ENCODE data around the gene NPHP1.
A peak's percentile ranks its signal among the peaks of the same experiment; 100 is the strongest.
"Not testable (repeated sequence)": the region's sequence is repeated elsewhere in the genome, so short reads cannot be mapped to it uniquely, and the experiment has no call there.

The NPHP1 gene

DNA sequence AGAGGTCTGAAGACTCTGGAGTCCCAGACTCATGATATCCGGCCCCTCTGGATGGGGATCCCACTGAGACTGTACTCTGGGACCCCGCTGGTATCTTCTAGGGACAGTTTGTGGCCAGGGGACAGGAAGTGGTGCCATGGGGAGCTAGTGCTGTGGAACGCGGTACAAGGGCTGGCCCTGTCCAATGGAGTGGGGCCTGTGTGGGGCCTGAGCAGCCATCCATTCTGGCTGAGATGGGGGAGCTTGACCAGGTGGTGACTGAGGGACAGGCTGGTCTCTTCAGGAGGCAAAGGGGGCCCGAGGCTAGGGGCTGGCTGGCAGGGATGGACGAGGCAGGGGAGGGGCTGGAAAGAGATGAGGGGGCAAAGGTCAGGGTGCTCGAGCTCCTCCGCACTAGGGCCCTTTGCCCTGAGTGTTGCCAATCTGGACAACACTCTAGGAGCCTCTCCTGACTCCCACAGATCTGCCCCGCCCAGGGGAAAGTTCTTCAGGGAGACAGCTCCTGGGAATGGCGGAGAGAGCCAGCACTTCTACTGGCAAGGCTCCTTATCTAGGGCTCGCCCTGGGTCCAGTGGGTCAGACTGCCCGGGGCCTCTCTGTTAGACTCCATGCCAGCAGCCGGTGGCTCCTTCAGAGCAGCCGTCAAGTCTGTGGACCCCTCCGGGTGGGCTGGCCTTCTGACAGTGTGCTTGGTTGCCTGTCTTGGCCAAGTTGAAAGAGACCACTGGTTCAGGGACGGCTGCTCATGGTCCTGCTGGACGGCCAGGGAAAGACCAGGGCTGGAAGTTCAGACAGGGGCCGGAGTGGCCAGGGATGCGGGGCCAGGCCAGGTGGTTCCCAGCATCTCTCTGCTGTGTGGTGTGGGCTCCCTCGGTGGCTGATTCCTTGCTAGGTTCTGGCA lies 101.5 kb downstream of the NPHP1 start:
- DNase-seq (ENCODE audit: low spot score), result no peak

DNA sequence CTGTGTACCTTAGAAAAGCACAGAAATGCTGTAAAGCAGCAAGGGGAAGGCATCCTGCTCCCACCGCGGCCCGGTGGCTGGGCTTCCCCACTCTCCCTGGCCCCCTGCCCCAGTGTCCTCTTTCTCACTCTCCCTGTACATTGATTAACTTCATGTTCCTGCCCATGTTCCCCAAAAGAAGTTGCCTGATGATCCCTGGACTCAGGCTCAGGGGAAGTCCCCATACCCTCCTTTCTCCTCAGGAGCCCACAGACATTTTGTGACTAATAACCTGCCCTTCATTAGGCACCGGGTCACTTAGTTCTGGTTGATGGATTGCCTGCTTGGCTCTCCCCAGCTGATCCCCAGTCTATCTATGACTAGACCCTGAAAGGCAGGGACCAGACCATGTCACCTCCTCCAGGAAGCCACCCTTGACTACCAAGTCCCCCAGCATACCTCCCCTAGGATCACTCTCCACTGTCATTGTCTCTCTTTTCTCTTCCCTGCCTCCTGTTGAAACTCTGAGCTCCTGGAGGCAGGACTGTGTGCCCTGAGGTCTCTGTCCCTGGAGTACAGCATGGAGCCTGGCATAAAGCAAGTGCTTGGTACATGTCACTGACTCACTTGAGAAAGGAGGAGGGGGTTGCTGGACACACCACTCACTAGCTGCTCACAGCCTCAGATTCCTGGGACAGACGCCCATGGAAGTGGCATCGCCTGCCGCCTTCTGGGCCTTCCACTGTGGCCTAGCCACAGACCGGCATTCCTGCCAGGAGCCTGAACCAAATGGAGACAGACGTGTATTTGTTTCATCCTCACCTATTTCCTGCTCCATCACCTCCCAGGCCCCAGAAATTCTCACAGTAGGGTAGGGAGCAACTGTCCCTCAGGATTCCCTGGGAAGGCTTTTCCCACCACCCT lies 102.7 kb downstream of the NPHP1 start:
- DNase-seq (ENCODE audit: low spot score), result no peak

DNA sequence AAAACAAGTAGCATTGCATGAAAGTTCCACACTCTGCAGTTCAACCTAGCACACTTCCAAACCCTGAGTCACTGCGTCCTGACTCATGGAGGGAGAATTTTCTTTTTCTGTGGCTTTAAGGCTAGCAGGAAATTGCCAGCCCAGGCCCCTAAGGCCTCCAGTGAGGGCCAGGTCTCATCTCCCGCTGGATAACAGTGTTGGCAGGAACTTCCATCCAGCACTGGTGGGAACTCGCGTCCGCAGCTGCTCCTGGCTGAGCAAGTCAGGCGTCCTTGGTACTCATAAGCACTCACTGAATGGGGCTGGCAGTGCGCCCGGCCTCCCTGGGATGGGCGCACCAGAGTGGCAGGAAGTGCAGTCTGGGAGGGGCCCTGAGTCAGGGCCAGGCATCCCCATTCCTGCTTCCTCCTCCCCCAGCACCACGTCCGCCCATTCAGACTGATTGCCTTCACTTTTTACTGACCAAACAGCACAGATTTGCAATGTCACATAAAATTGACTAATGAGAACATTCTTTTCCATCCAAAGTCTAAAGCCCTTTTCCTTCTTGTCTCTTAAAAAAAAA lies 103.5 kb downstream of the NPHP1 start:
- peak; percentile 93 for DNase-seq (ENCODE audit: low spot score)

DNA sequence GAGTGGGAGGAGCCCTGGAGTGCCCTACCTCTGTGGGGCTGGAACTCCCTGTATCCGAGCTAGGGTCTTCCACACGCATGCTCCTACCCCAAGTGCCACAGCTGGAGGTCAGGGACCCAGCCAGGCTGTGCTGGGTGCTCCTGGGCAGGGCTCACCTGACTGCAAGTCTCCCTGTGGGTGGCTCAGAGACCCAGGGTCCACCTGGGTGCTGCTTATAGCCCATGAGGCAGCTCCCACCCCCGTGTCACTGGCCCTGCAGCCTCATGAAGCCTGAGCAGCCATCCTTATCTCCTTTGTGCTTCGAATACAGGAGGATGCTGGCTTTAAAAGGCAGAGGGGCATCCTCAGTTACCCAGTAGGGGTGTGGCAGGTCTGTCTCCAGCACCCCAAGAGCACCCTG lies 103.9 kb downstream of the NPHP1 start:
- not testable (repeated sequence) for DNase-seq (ENCODE audit: low spot score)

DNA sequence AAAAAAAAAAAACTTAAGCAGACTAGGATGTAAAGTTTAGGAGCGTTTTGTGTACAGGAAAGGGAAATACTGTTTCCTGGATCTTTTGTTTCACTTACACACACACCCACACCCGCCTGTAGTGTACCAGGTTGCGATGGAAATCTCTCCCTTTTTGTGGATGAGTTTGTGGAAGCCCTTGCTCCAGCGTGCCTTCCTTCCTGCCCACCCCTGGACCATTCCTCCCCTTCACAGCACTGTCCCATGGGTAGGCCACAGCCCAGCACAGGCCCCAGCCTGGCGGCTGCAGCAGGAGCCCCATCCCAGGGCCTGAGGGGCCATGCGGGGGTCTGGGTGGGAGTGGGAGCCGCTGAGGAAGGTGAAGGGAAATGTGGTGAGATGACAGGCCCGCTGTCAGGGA lies 104.3 kb downstream of the NPHP1 start:
- no peak for DNase-seq (ENCODE audit: low spot score)

DNA sequence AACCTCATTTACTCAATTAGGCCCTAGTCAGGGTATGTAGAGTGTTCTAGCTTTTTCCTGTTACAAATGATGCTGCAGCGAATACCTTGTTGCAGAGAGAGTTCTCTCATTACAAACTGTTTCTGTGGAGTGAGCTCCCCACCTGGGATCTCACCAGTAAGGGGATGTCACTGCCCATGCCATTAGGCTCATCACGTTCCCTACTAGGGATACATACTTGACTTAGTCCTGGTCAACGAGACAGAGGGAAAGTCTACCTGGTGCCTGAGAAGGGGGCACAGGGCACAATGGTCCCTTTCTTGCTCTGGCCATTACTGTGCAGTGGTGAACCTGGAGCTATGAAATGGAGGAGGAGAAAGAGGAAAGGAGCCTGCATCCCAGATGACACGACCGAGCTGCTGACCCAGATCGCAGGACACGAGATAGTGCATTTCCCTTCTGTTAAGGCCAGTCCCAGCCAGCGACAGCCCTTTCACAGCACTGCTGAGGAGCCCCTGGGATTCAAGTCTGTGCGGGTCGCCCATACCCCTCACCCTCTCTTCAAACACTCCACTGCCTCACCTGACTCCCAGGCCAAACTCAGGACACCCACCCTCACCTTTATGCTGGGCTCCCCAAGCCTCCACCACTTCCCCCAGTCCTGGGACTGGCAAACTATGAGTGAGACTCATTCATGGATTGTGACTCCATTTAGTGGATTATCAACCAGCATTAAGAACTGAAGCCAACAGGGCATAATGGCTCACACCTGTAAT lies 105.2 kb downstream of the NPHP1 start:
- no peak for DNase-seq (ENCODE audit: low spot score)

DNA sequence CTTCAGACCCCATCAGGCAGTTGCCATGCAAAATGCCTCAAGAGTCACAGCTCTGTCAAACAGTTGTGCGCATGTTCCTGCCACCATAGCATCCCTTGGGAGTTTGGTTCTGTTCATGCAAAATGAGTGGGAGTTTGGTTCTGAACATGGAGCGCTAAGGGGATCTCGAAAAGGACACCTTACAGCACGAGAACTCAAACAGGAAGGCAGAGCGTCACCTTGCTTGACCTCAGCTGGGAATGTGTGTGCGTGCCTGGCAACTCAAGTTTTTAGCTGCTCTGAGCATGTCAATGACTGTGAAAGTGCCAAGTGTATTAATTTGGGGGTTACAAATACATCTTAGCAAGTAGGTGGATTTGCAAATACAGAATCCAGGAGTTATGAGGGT lies 105.8 kb downstream of the NPHP1 start:
- DNase-seq (ENCODE audit: low spot score), result no peak

DNA sequence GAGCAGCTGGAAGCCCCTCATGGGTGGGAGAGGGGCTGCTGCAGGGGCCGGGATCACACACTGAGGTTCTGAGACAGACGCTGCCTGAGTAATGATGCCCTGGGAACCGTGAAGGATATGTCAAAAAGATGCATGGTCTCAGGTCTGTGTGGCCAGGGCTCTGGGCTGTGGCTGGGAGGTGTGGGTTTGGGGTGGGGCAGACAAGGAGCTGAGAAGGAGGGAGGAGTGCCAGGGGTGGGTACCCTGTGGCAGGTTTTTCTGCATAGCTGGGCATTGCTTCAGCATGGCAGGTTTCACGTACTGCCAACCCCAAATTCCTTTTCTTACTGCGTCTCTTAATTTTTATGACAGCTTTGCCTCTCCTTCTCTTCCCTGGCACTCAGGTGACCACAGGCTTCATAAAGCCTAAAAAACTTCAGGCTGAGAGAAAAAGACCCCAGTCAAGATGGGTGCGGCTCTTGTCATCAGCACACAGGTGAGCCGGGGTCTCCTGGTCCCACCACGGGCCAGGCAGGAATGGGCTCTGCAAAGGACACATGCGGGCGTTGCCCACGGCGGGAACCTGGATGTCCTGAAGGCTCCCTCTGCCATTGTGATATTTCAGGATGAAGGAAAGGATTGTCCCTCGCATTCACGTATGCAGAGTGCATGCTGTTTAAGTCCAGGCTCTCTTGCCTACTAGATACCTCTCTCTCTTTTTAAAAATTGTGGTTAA lies 107.2 kb downstream of the NPHP1 start:
- no peak for DNase-seq (ENCODE audit: low spot score)

DNA sequence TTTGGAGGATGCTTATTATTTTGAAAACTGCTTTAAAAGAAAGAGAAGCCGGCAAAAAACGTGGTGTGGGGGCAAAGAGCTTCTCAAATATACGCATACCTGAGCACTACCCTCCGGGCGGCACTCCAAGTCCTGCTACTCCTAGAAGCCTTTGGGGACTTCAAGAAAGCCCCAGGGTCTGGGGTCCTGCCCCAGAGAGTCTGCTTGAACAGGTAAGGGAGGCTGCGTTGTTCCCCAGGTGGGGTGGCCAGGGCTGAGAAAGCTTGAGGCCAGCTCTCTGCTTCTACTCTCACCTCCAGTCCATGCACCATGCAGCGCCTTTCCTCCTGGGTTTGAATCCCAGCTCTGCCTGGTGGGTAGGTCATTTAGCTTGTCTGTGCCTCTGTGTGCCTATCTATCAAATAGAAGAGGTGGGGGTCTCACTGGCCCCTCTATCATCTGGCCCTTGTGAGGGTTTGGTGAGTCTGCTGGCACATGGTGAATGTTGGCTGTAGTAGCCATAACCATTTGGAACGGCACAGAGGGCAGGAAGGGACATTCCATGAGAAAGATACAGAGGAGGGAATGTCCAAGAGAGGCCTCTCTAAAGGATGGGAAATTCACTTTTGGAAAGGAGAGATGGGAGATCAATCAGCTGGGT lies 108.7 kb downstream of the NPHP1 start:
- DNase-seq (ENCODE audit: low spot score), result no peak

DNA sequence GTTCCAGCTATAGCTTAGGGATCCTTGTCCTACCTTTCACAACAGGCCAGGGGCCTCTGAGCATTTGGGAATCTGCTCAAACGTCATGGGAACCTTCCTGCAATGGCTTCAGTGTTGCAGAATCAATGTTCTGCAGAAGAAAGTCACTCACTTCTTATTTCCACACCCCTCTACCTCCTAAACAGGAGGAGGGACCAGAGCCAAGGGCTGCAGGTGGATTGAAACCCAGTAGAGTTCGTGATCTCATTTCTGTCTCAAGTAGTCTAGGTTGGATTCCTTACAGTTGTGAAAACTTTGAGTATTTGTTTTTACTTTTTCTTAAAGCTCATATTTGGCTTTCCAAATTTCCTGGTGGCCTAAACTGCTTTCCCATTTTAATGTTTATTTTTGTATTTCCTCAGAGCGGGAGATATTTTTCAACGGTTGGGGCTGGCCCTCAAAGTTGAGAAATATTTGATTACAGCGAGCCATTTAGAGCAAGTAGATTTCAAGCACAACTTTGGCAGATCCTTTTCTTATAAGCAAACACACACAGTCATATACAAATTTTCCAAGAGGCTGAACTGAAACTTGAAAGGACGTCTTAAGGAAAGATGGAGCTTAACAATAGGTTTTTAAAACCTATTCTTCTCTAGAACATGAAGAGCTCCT lies 109.8 kb downstream of the NPHP1 start:
- not testable (repeated sequence) for DNase-seq (ENCODE audit: low spot score)

DNA sequence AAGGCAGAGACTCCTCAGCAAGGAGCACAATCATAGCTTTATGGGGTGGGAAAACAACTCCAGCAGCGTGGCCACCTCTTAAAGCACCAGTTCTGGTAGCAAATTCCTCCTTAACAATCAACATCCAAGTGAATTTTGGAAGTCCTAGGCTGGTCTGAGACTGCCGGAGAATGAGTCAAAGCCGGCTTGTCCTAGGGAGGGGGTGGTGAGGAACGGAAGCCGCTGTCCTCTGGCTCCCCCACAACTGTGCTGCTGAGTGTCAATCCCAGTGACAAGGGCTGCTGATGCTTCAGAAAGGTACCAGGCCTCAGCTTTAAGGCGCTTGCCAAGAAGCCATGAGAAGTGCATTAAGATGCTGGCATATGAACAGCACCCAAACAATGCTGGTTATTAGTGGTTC lies 110.9 kb downstream of the NPHP1 start:
- not testable (repeated sequence) for DNase-seq (ENCODE audit: low spot score)

DNA sequence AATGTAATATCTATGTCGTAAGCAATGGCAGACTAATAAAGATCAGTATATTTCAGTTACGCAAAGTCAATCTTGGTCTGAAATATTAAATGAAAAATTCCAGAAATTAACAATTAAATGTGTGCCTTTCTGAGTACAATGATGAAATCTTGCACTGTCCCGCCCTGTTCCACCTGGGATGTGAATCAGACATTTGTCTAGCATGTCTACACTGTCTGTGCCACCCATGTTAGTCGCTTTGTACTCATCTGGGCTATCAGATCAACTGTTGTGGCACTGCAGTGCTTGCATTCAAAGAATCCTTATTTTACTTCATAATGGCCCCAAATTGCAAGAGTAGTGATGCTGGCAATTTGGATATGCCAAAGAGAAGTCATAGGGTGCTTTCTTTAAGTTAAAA lies 114.6 kb downstream of the NPHP1 start:
- not testable (repeated sequence) for DNase-seq (ENCODE audit: low spot score)

DNA sequence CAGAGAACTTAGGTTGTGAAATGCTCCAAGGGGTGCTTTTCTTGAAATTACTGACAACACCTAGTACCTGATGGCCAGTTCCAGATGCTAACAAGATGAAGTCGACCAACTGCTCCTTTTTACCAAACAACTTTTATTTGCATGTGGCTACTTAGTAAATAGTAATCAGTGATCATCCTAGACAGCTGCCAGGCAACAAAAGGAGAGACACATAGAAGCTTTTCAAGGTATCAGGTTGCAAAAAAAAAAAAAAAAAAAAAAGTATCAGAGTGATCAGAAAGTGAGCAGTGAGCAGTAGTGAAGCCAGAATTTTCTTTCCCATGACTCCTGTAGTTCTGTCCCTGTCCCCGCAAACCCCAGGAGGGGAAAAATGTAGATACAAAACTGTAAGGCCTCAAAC lies 121.1 kb downstream of the NPHP1 start:
- not testable (repeated sequence) for DNase-seq (ENCODE audit: low spot score)

DNA sequence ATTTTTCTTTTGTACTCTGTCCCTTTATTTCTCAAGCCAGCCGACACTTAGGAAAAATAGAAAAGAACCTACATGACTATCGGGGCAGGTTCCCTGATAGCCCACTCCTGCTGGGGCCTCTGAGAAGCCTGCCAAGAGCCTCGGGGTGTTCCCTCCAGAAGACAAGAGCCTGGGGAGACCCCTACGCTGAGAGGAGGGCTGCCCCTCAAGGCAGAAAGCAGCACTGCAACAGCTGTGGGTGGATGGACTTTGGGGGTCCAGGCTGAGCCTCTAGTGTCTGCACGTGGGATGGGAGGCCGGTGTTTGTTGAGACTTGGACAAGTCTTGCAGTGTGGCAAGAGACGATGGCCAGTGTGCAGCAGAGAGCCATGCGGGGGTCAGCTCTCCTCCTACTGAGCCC lies 121.7 kb downstream of the NPHP1 start:
- not testable (repeated sequence) for DNase-seq (ENCODE audit: low spot score)

DNA sequence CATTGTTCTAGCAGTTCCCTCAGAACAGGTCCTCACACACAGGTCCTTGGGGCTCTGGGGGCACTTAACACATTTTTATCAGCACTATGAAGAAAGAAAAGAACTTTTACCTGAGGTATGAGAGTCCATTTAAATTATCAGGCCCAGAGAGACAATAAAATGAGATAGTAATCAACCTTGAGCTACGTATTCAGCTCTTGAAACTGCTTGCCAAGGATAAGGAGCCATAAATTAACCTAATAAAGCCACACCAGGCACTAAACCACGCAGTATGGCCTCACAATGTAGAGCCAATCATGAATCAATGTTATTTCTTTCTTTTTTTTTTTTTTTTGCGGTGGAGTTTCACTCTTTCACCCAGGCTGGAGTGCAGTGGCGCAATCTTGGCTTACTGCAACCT lies 126.7 kb downstream of the NPHP1 start:
- not testable (repeated sequence) for DNase-seq (ENCODE audit: low spot score)

DNA sequence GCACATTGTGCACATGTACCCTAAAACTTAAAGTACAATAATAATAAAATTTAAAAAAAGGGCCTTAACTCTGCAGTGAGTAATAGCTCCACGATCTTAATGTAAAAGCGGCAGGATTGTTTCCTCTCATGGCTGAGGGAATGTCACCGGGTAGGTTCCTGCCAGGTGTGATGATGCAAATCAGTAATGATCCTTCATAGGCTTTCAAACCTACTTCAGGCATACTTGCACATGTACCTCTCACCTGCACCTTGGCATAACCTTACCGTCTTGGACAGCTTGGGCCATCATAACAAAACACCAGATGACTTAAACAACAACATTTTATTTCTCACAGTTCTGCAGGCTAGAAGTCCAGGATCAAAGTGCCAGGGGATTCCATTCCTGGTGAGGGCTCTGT lies 128.9 kb downstream of the NPHP1 start:
- not testable (repeated sequence) for DNase-seq (ENCODE audit: low spot score)
